H1 (cell line): ENCODE measurements around the gene ACKR3. TPM values are rescaled to one million over a fixed set of nuclear protein-coding genes. Genes with fewer than 3 reads are reported as not detected.

Source experiments
- CTCF ChIA-PET: fragments of 300-600 bp; sonication (Branson Sonifier 250); formaldehyde crosslinking; loops from one replicate; lab custom pipeline; 2021; ENCODE audit not compliant: partially characterized antibody; lab: Charles Lee
- POLR2A ChIA-PET: fragments of 300-600 bp; sonication (Branson Sonifier 250); formaldehyde crosslinking; loops from one replicate; lab custom pipeline; 2021; ENCODE audit warnings: inconsistent platforms; ENCODE audit not compliant: partially characterized antibody; lab: Charles Lee
- DNase-seq, 2 experiments: peaks; one replicate each; pipeline versions ENCODE4 v3.0.0 to v3.0.0-alpha.2; 2010 to 2022; ENCODE audit warnings: low spot score in 2 of 2, low read depth in 1 of 2, mixed read lengths in 1 of 2
- FAIRE-seq: peaks from 2 replicates; lab custom pipeline; 2011; peaks lifted over from hg19 to GRCh38; lab: Jason Lieb, UNC
- H2AFZ ChIP-seq: 2 replicates; pipeline ENCODE4 v1.8.1; 2012; ENCODE audit warnings: low read length, inconsistent platforms
- H2AK5ac ChIP-seq: 2 replicates; pipeline ENCODE4 v1.6.1; 2013; ENCODE audit warnings: low read depth, low read length
- H2BK120ac ChIP-seq: replicated peaks from 2 replicates; pipeline ENCODE3; 2013; ENCODE audit warnings: low read depth, low read length, inconsistent platforms
- H2BK12ac ChIP-seq: 2 replicates; pipeline ENCODE4 v1.6.1; 2013; ENCODE audit warnings: low read depth, low read length
- H2BK15ac ChIP-seq: 2 replicates; pipeline ENCODE4 v1.6.1; 2013; ENCODE audit warnings: low read length
- H2BK20ac ChIP-seq: 2 replicates; pipeline ENCODE4 v1.6.1; 2013; ENCODE audit warnings: low read length
- H2BK5ac ChIP-seq: 2 replicates; pipeline ENCODE4 v1.6.1; 2013; ENCODE audit warnings: low read depth, low read length
- H3K14ac ChIP-seq: 2 replicates; pipeline ENCODE4 v1.6.1; 2013; ENCODE audit warnings: inconsistent platforms; ENCODE audit not compliant: insufficient read length
- H3K18ac ChIP-seq: 2 replicates; pipeline ENCODE4 v1.6.1; 2013; ENCODE audit warnings: low read length; ENCODE audit errors: extremely low read depth
- H3K23ac ChIP-seq: 2 replicates; pipeline ENCODE4 v1.6.1; 2013; ENCODE audit warnings: inconsistent platforms; ENCODE audit not compliant: insufficient read length
- H3K23me2 ChIP-seq: 2 replicates; pipeline ENCODE4 v1.6.1; 2013; ENCODE audit warnings: low read depth, low read length
- H3K27ac ChIP-seq: 2 replicates; pipeline ENCODE4 v1.6.1; 2011; ENCODE audit warnings: low read depth, low read length, inconsistent platforms
- H3K27me3 ChIP-seq, 4 experiments: replicated peaks in 1 of 4; 1 replicate in 1 of 4; 2 replicates in 3 of 4; pipeline versions ENCODE4 v1.6.1 to v1.8.1; 2011 to 2013; ENCODE audit warnings: low read length in 3 of 4, mild to moderate bottlenecking in 3 of 4, inconsistent platforms in 2 of 4, mixed read lengths in 2 of 4, moderate library complexity in 1 of 4; ENCODE audit not compliant: control insufficient read depth in 3 of 4, insufficient read depth in 3 of 4; ENCODE audit errors: extremely low read depth in 1 of 4
- H3K36me3 ChIP-seq, 4 experiments: 2 replicates each; pipeline versions ENCODE4 v1.6.1 to v1.8.1; 2011 to 2013; ENCODE audit warnings: mild to moderate bottlenecking in 4 of 4, low read length in 3 of 4, moderate library complexity in 2 of 4, control low read depth in 1 of 4, inconsistent platforms in 1 of 4; ENCODE audit not compliant: insufficient read depth in 4 of 4, control insufficient read depth in 2 of 4
- H3K4ac ChIP-seq: replicated peaks from 2 replicates; pipeline ENCODE3; 2013; ENCODE audit warnings: low read length, low read depth, mixed read lengths, inconsistent platforms; ENCODE audit not compliant: insufficient read length
- H3K4me1 ChIP-seq, 4 experiments: replicated peaks in 1 of 4; 1 replicate in 1 of 4; 2 replicates in 3 of 4; pipeline versions ENCODE4 v1.6.1 to v1.8.1; 2011 to 2013; ENCODE audit warnings: low read length in 3 of 4, inconsistent platforms in 2 of 4, mixed read lengths in 1 of 4; ENCODE audit not compliant: insufficient read depth in 4 of 4, control insufficient read depth in 3 of 4
- H3K4me2 ChIP-seq, 2 experiments: 2 replicates each; pipeline versions ENCODE4 v1.6.1 to v1.8.1; 2011 to 2013; ENCODE audit warnings: low read depth in 2 of 2, low read length in 2 of 2, control low read depth in 1 of 2, inconsistent platforms in 1 of 2, mild to moderate bottlenecking in 1 of 2; ENCODE audit not compliant: insufficient read depth in 1 of 2
- H3K4me3 ChIP-seq, 4 experiments: fragments of 200-600, 300-600 bp in 1 of 4; sonication (generic), shearing (Covaris generic), sonication (Bioruptor Twin) in 1 of 4; 2 replicates each; pipeline versions ENCODE4 v1.5.1 to v1.8.1; 2011 to 2016; ENCODE audit warnings: low read length in 4 of 4, low read depth in 3 of 4, control low read depth in 2 of 4, inconsistent platforms in 2 of 4, mild to moderate bottlenecking in 2 of 4, mixed read lengths in 1 of 4, moderate library complexity in 1 of 4; ENCODE audit not compliant: insufficient read depth in 2 of 4; ENCODE audit errors: extremely low read depth in 1 of 4
- H3K56ac ChIP-seq: replicated peaks from 2 replicates; pipeline ENCODE3; 2013; ENCODE audit warnings: low read depth, mild to moderate bottlenecking, mixed read lengths, low read length, inconsistent platforms; ENCODE audit not compliant: insufficient read length
- H3K79me1 ChIP-seq: 2 replicates; pipeline ENCODE4 v1.6.1; 2013; ENCODE audit warnings: low read depth, low read length, control low read depth
- H3K79me2 ChIP-seq, 2 experiments: 2 replicates each; pipeline versions ENCODE4 v1.6.1 to v1.8.1; 2012 to 2013; ENCODE audit warnings: low read length in 2 of 2, mild to moderate bottlenecking in 2 of 2, inconsistent platforms in 1 of 2; ENCODE audit not compliant: insufficient read depth in 2 of 2, control insufficient read depth in 1 of 2
- H3K9ac ChIP-seq, 4 experiments: replicated peaks in 1 of 4; 1 replicate in 1 of 4; 2 replicates in 3 of 4; pipeline versions ENCODE4 v1.6.1 to v1.8.1; 2011 to 2013; ENCODE audit warnings: low read depth in 3 of 4, low read length in 3 of 4, control low read depth in 2 of 4, mild to moderate bottlenecking in 2 of 4, moderate library complexity in 2 of 4, inconsistent platforms in 1 of 4; ENCODE audit errors: extremely low read depth in 1 of 4
- H3K9me3 ChIP-seq, 2 experiments: 2 replicates each; pipeline versions ENCODE4 v1.6.1 to v1.8.1; 2012 to 2013; ENCODE audit warnings: mild to moderate bottlenecking in 2 of 2, moderate library complexity in 2 of 2, control low read depth in 1 of 2, inconsistent platforms in 1 of 2, low read depth in 1 of 2, low read length in 1 of 2, mixed read lengths in 1 of 2; ENCODE audit not compliant: insufficient read depth in 2 of 2
- H4K20me1 ChIP-seq, 2 experiments: replicated peaks in 1 of 2; 2 replicates each; pipeline versions ENCODE3 to v1.8.1; 2011 to 2013; ENCODE audit warnings: inconsistent platforms in 2 of 2, low read length in 2 of 2, mild to moderate bottlenecking in 1 of 2; ENCODE audit not compliant: insufficient read depth in 2 of 2, control insufficient read depth in 1 of 2
- H4K5ac ChIP-seq: 2 replicates; pipeline ENCODE4 v1.6.1; 2013; ENCODE audit warnings: low read length, low read depth, mixed read lengths, inconsistent platforms; ENCODE audit not compliant: insufficient read length
- H4K8ac ChIP-seq: 2 replicates; pipeline ENCODE4 v1.8.0; 2013; ENCODE audit warnings: mild to moderate bottlenecking, moderate library complexity, low read length, inconsistent platforms; ENCODE audit not compliant: insufficient read depth; ENCODE audit errors: extremely low read depth
- H4K91ac ChIP-seq: replicated peaks from 2 replicates; pipeline ENCODE3; 2013; ENCODE audit warnings: low read length, mixed read lengths, inconsistent platforms; ENCODE audit not compliant: insufficient read length
- BACH1 ChIP-seq: IDR thresholded peaks from 2 replicates; pipeline ENCODE4 v1.6.1; 2012; ENCODE audit warnings: low read length, improper control_type of control experiment
- CHD1 ChIP-seq: IDR thresholded peaks from 2 replicates; pipeline ENCODE4 v1.6.1; 2012; ENCODE audit warnings: low read depth, low read length, improper control_type of control experiment
- CHD2 ChIP-seq: IDR thresholded peaks from 2 replicates; pipeline ENCODE4 v1.6.1; 2012; ENCODE audit warnings: low read length, improper control_type of control experiment
- EP300 ChIP-seq, 2 experiments: IDR thresholded peaks; 1 replicate in 1 of 2; 2 replicates in 1 of 2; pipeline ENCODE4 v1.6.1; 2011 to 2012; ENCODE audit warnings: low read depth in 2 of 2, low read length in 2 of 2, mild to moderate bottlenecking in 2 of 2, borderline replicate concordance in 1 of 2, inconsistent platforms in 1 of 2, moderate library complexity in 1 of 2
- HDAC2 ChIP-seq, 2 experiments: fragments of 300-600 bp in 1 of 2; sonication (generic) in 1 of 2; IDR thresholded peaks; 2 replicates each; pipeline ENCODE4 v1.6.1; 2011 to 2012; ENCODE audit warnings: low read depth in 2 of 2, low read length in 2 of 2, mild to moderate bottlenecking in 2 of 2, moderate library complexity in 2 of 2, borderline replicate concordance in 1 of 2, inconsistent platforms in 1 of 2
- SRF ChIP-seq: IDR thresholded peaks from 2 replicates; pipeline ENCODE4 v1.6.1; 2011; ENCODE audit warnings: mild to moderate bottlenecking, low read depth, low read length, moderate library complexity
- WGBS, 2 experiments: shearing (Covaris generic) in 1 of 2; methylation state at CpG; one replicate each; pipeline versions ENCODE4 v1.1.6 to v1.1.7; 2013 to 2015; ENCODE audit warnings: low lambda C conversion rate in 2 of 2, mixed read lengths in 2 of 2, inconsistent platforms in 1 of 2, low coverage in 1 of 2, missing lambda C conversion rate in 1 of 2; ENCODE audit not compliant: insufficient replicate concordance in 2 of 2, insufficient coverage in 1 of 2, insufficient read length in 1 of 2; ENCODE audit errors: extremely low coverage in 1 of 2, missing lambda C conversion rate in 1 of 2; 5-methylcytosine and 5-hydroxymethylcytosine counted together
- polyA plus RNA-seq, 7 experiments: library from polyadenylated mRNA; depleted of rRNA in 3 of 7; stranded (reverse) in 5 of 7; unstranded in 2 of 7; fragments of >200 nt in 5 of 7; fragments of 200-250 nt in 2 of 7; gene quantifications; 1 replicate in 5 of 7; 2 replicates in 1 of 7; 4 replicates in 1 of 7; pipeline versions ENCODE4 v1.2.1 to v1.2.3, GENCODE V29; 2011 to 2013; ENCODE audit warnings: missing spikeins in 2 of 7, mixed read lengths in 2 of 7
- total RNA-seq: library from RNA; stranded (reverse); fragmentation: NEBNext Ultra II Directional; extraction: Animal tissue kit (Norgen Biotek cat#: 25700); gene quantifications from 2 replicates; pipeline ENCODE4 v1.2.1, GENCODE V29; 2021
- TF ChIP-seq, protein P1 (sequence below), 3 experiments: IDR thresholded peaks; 1 replicate in 2 of 3; 2 replicates in 1 of 3; pipeline versions ENCODE4 v1.5.1 to v1.6.1; 2011; ENCODE audit warnings: low read length in 3 of 3, mild to moderate bottlenecking in 3 of 3, inconsistent platforms in 2 of 3, low read depth in 1 of 3, moderate library complexity in 1 of 3; ENCODE audit not compliant: insufficient read depth in 1 of 3; ENCODE audit errors: control extremely low read depth in 1 of 3

Gene ACKR3
- total and polyA plus RNA-seq, 2 of the 8 experiments (the other 6 are each of a cell fraction or from before 2014, with no cell fraction given): 1.4 to 24.4 TPM

DNA sequence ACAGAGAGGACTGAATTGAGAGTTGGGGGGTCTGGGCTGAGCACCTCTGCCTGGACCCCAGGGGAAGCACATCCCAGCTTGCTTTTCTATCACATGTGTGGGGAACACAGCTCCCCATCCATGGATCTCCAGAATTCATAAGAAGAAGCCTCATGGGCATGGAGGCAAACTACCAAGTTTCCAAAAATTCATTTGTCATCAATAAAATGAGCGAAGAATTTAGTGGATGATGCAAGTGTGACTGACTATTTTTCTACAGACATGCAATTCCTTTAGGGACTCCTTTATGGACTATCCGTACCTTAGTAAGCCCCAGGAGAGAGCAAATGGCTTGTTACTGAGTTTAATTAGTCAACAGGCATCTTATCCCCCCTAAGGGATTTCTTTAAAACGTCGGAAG, 33.1 kb downstream of the ACKR3 start:
- Histone ChIP-seq H3K18ac (no peak overlapping the region), H2AK5ac (no peak overlapping the region), H3K14ac (no peak overlapping the region), H3K9ac (no peak overlapping the region)
- TF ChIP-seq SRF (no peak), BACH1 (no peak), EP300 (IDR thresholded peaks at IDR 0.05; ENCODE audit: borderline replicate concordance in 1 of 2, low read depth in 2 of 2, low read length in 2 of 2) (no peak), HDAC2 (IDR thresholded peaks at IDR 0.05; ENCODE audit: borderline replicate concordance in 1 of 2, low read depth in 2 of 2, low read length in 2 of 2) (no peak), CHD1 (no peak), CHD2 (no peak)
- TF ChIP-seq, protein P1, sequence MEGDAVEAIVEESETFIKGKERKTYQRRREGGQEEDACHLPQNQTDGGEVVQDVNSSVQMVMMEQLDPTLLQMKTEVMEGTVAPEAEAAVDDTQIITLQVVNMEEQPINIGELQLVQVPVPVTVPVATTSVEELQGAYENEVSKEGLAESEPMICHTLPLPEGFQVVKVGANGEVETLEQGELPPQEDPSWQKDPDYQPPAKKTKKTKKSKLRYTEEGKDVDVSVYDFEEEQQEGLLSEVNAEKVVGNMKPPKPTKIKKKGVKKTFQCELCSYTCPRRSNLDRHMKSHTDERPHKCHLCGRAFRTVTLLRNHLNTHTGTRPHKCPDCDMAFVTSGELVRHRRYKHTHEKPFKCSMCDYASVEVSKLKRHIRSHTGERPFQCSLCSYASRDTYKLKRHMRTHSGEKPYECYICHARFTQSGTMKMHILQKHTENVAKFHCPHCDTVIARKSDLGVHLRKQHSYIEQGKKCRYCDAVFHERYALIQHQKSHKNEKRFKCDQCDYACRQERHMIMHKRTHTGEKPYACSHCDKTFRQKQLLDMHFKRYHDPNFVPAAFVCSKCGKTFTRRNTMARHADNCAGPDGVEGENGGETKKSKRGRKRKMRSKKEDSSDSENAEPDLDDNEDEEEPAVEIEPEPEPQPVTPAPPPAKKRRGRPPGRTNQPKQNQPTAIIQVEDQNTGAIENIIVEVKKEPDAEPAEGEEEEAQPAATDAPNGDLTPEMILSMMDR (IDR thresholded peaks at IDR 0.05; ENCODE audit: control extremely low read depth in 1 of 3, insufficient read depth in 1 of 3, low read depth in 1 of 3, low read length in 3 of 3): no peak
- TF ChIP-seq, all 59 proteins: peak for 0
- Histone ChIP-seq H2BK20ac (no peak overlapping the region), H3K79me1 (no peaks in the 10 kb centered on the region), H2BK5ac (no peak overlapping the region), H3K27me3 (no peaks in the 10 kb centered on the region), H3K27ac (no peak overlapping the region), H3K4me1 (no peaks in the 10 kb centered on the region), H3K36me3 (no peaks in the 10 kb centered on the region), H4K91ac (no peak overlapping the region), H3K56ac (no peak overlapping the region), H3K4me2 (no peak overlapping the region), H3K79me2 (no peaks in the 10 kb centered on the region), H3K9me3 (no peaks in the 10 kb centered on the region; a peak in 1 of 4 replicates), H2BK120ac (no peak overlapping the region), H4K5ac (no peak overlapping the region), H4K8ac (no peak overlapping the region), H4K20me1 (no peaks in the 10 kb centered on the region), H3K4me3 (no peak overlapping the region), H3K23ac (no peak overlapping the region), H3K23me2 (no peaks in the 10 kb centered on the region), H3K4ac (no peak overlapping the region), H2BK15ac (no peak overlapping the region), H2BK12ac (no peak overlapping the region), H2AFZ (no peak overlapping the region)
- no peak for DNase-seq
- 87% methylated on average over 4 of the region's 4 CpGs; no CpG with 5 or more reads in 1 of the 2 experiments for WGBS, 2 experiments
- POLR2A ChIA-PET: no interaction called here
- FAIRE-seq: no peak
- CTCF ChIA-PET: interaction anchor here (0.8 to 3.0 kb wide), 4 partner anchors 14 to 174 kb away, joined by 3 to 13 read pairs (median 3); no protein-coding TSS in a partner anchor
